Tibial nerve (tissue), 4 donors: ENCODE data around the gene IGFBP3. TPM values are rescaled to one million over a fixed set of nuclear protein-coding genes. Genes with fewer than 3 reads are reported as not detected.

Experiments
- DNase-seq, 2 donors: peaks; one replicate each; pipeline ENCODE4 v3.0.0-alpha.2; 2019; ENCODE audit warnings: low spot score in 2 of 2
- H3K27ac ChIP-seq, 4 donors: fragments of 200-600 bp; sonication (generic) in 3 of 4; one replicate each; pipeline ENCODE4 v1.5.1; 2017 to 2019; ENCODE audit warnings: mild to moderate bottlenecking in 1 of 4
- H3K27me3 ChIP-seq, 2 donors: fragments of 200-600 bp; sonication (generic) in 1 of 2; one replicate each; pipeline versions ENCODE4 v1.5.1 to v1.6.0; 2017 to 2019
- H3K36me3 ChIP-seq, 3 donors: fragments of 200-600 bp; sonication (generic); one replicate each; pipeline ENCODE4 v1.5.1; 2018 to 2019
- H3K4me1 ChIP-seq, 4 donors: fragments of 200-600 bp; sonication (generic) in 3 of 4; one replicate each; pipeline ENCODE4 v1.5.1; 2017 to 2019
- H3K4me3 ChIP-seq, 4 donors: fragments of 200-600 bp; sonication (generic) in 3 of 4; one replicate each; pipeline ENCODE4 v1.5.1; 2017 to 2019; ENCODE audit warnings: mild to moderate bottlenecking in 1 of 4, moderate library complexity in 1 of 4
- H3K9me3 ChIP-seq, 4 donors: fragments of 200-600 bp; sonication (generic) in 3 of 4; one replicate each; pipeline ENCODE4 v1.5.1; 2017 to 2019
- CTCF ChIP-seq, 5 experiments: fragments of 200-600 bp in 3 of 5; fragments of 450-650 bp in 2 of 5; sonication (generic) in 3 of 5; IDR thresholded peaks; one replicate each; pipeline ENCODE4 v1.5.1; 2016 to 2019; ENCODE audit warnings: antibody characterized with exemption in 5 of 5, mild to moderate bottlenecking in 3 of 5, moderate library complexity in 2 of 5
- EP300 ChIP-seq, 2 donors: sonication (generic); formaldehyde crosslinking; IDR thresholded peaks; one replicate each; pipeline ENCODE4 v1.6.1; 2017; ENCODE audit warnings: antibody characterized with exemption in 2 of 2, mild to moderate bottlenecking in 1 of 2
- POLR2A ChIP-seq, 2 donors: fragments of 450-650 bp; IDR thresholded peaks; one replicate each; pipeline ENCODE4 v1.6.1; 2017; ENCODE audit warnings: antibody characterized with exemption in 2 of 2, mild to moderate bottlenecking in 2 of 2, moderate library complexity in 2 of 2
- WGBS, 2 donors: methylation state at CpG; one replicate each; pipeline ENCODE4 v1.1.5; 2018; 5-methylcytosine and 5-hydroxymethylcytosine counted together
- total RNA-seq, 4 donors: library from RNA; depleted of rRNA; stranded (reverse); fragments of >200 nt; gene quantifications; one replicate each; pipeline ENCODE4 v1.1.0, GENCODE V29; 2016

Gene IGFBP3
- total RNA-seq, 4 donors from 2014 or later, result 145 to 377 (median 257) TPM

- H3K9me3 ChIP-seq, result no peaks in the 10 kb centered on the region
- H3K36me3 ChIP-seq, result no peaks in the 10 kb centered on the region
- WGBS, 2 donors, result 7 to 9% methylated on average over 9 of the region's 9 CpGs
- peak; percentile 62 to 80 for DNase-seq
- H3K4me1 ChIP-seq, result peaks cover 0 to 51% (median 16%) of the 10 kb centered on the region in 4 donors
- H3K27me3 ChIP-seq, result peaks cover 0 to 33% of the 10 kb centered on the region in 2 donors
- no peak overlapping the region for H3K27ac ChIP-seq
- no peak for TF ChIP-seq POLR2A (IDR thresholded peaks at IDR 0.05)
- TF ChIP-seq CTCF (IDR thresholded peaks at IDR 0.05), result peak; percentile 70 to 91 (median 82)
- peak overlapping the region in 1 of 4 donors; percentile 32 for H3K4me3 ChIP-seq
These were observed 2.2 kb upstream of the IGFBP3 start for GRCh38 chr7:45923290-45923689.

GRCh38 chr7:45922810-45923209 is 1.7 kb upstream of the IGFBP3 start:
- Histone ChIP-seq H3K4me3 (peak overlapping the region in 3 of 4 donors; percentile 18 to 32 (median 19)), H3K27ac (peak overlapping the region in 1 of 4 donors; percentile 38), H3K4me1 (peaks cover 0 to 52% (median 16%) of the 10 kb centered on the region in 4 donors), H3K9me3 (no peaks in the 10 kb centered on the region), H3K36me3 (no peaks in the 10 kb centered on the region), H3K27me3 (peaks cover 0 to 38% of the 10 kb centered on the region in 2 donors)
- no peak for DNase-seq
- WGBS, 2 donors, result 4 to 6% methylated on average over 11 of the region's 11 CpGs
- TF ChIP-seq CTCF (IDR thresholded peaks at IDR 0.05) (no peak), POLR2A (IDR thresholded peaks at IDR 0.05) (no peak), EP300 (IDR thresholded peaks at IDR 0.05) (no peak)

GRCh38 chr7:45921699-45922519 is 837 bp upstream of the IGFBP3 start:
- Histone ChIP-seq H3K4me3 (peak overlapping the region; percentile 19 to 60 (median 30)), H3K27me3 (peaks cover 0 to 45% of the 10 kb centered on the region in 2 donors), H3K4me1 (peaks cover 0 to 55% (median 16%) of the 10 kb centered on the region in 4 donors), H3K27ac (peak overlapping the region in 1 of 4 donors; percentile 38), H3K9me3 (no peaks in the 10 kb centered on the region), H3K36me3 (no peaks in the 10 kb centered on the region)
- TF ChIP-seq POLR2A (IDR thresholded peaks at IDR 0.05) (no peak), EP300 (IDR thresholded peaks at IDR 0.05) (peak in 1 of 2 donors; percentile 32), CTCF (IDR thresholded peaks at IDR 0.05) (peak; percentile 63 to 82 (median 73))
- 4 to 5% methylated on average over 36 of the region's 36 CpGs for WGBS, 2 donors
- DNase-seq, result peak; percentile 50 to 67

- TF ChIP-seq POLR2A (IDR thresholded peaks at IDR 0.05), result no peak
- TF ChIP-seq CTCF (IDR thresholded peaks at IDR 0.05), result no peak
- TF ChIP-seq EP300 (IDR thresholded peaks at IDR 0.05), result no peak
- no peaks in the 10 kb centered on the region for H3K9me3 ChIP-seq
- DNase-seq, result no peak
- H3K4me3 ChIP-seq, result peak overlapping the region; percentile 26 to 60 (median 40)
- H3K36me3 ChIP-seq, result no peaks in the 10 kb centered on the region
- H3K27ac ChIP-seq, result peak overlapping the region in 1 of 4 donors; percentile 24
- peaks cover 0 to 55% (median 16%) of the 10 kb centered on the region in 4 donors for H3K4me1 ChIP-seq
- WGBS, 2 donors, result 1 to 2% methylated on average over 14 to 23 of the region's 31 CpGs
- H3K27me3 ChIP-seq, result peaks cover 0 to 49% of the 10 kb centered on the region in 2 donors
These were observed 268 bp upstream of the IGFBP3 start for GRCh38 chr7:45921381-45921698.

GRCh38 chr7:45919993-45920459 is 1.0 kb downstream of the IGFBP3 start:
- 5 to 9% methylated on average over 19 of the region's 19 CpGs for WGBS, 2 donors
- TF ChIP-seq CTCF (IDR thresholded peaks at IDR 0.05) (no peak), EP300 (IDR thresholded peaks at IDR 0.05) (no peak), POLR2A (IDR thresholded peaks at IDR 0.05) (no peak)
- H3K36me3 ChIP-seq, result peaks cover 0 to under 1% (median 0%) of the 10 kb centered on the region in 3 donors
- no peak for DNase-seq
- H3K27ac ChIP-seq, result peak overlapping the region in 1 of 4 donors; percentile 5
- no peaks in the 10 kb centered on the region for H3K9me3 ChIP-seq
- H3K4me3 ChIP-seq, result peak overlapping the region in 3 of 4 donors; percentile 34 to 60 (median 45)
- peaks cover 0 to 55% (median 16%) of the 10 kb centered on the region in 4 donors for H3K4me1 ChIP-seq
- H3K27me3 ChIP-seq, result peaks cover 0 to 56% of the 10 kb centered on the region in 2 donors
